Measurements from ENCODE around the gene PIP4K2A. TPM values are rescaled to one million over a fixed set of nuclear protein-coding genes. Genes with fewer than 3 reads are reported as not detected.
"Not testable (repeated sequence)": the region's sequence is repeated elsewhere in the genome, so short reads cannot be mapped to it uniquely, and the experiment has no call there.

PIP4K2A gene
- total RNA-seq, 1 experiment from 2014 or later = 53.6 TPM

DNA sequence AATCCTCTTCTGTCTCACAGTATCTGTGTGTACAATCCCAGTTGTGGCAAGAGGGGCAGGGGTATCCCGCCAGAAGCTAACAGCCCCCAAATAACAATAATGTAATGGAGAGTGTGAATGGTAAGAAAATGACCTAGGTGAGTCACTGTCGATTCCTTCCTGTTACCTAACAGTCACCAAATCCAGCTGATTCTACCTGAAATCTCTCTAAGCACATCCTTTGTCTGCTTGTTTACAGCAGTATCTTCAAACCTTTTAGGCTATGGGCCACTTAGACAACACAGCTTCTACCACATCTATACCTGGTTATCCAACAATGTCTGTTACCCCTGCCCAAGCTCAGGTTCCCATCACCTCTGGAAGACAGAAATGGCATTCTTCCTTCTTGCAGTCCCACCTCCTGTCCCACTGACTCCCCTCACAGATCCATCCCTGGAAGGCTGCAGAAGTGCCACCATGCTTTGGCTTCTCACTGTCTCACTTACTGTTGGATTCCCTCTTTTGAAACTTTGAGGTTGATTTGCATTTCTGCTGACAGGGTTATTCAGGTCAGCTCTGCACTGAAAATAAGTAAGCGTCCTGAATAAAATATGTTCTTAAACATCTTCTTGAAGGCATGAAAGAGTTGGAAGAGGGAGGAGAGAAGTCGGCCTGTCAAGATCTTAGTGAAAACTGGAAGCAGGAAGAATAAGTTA lies 13.1 kb downstream of the PIP4K2A start:
- no peak for DNase-seq (ENCODE audit: low read depth)
- in situ Hi-C loops (cut with HindIII; ENCODE audit: low pct_unique_long_range_greater_than_20kb, low sequenced_read_pairs) = no loop called here

DNA sequence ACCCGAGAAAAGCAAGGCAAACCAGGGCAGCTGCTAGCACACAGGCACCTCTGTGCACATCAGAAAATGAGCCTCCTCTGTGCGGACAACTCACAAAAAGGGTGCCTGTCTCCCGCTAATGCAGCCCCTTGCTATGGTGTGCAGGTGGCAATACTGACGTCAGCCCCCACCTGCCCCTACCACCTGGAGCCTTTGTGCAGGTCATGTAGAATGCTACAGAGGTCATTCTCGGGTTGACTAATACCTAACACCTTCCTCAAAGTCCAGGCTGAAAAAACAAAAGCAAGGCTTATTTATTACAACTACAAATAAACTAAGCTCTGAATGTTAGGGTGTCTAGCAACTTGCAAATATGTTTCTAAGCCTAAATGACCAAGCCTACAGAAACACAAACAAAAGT lies 13.9 kb downstream of the PIP4K2A start:
- in situ Hi-C loops (cut with HindIII; ENCODE audit: low pct_unique_long_range_greater_than_20kb, low sequenced_read_pairs) = no loop called here

DNA sequence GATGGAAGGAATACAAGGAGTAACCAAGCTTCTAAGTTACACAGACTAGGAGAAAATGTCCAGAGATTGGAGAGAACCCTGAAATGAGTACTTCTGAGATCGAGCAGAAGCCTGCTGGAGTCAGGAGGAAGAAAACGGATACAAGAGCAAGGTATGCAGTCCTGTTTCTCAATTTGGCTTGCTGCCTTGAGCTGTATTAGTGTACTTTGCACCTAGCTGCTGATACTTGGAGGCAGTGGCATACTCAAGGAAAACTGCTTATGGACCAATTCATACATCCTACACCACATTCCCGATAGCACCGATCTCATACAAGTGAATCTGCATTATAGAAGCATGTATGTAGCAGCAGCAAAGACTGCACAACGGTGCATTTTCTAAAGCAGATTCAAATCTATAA lies 14.4 kb downstream of the PIP4K2A start:
- DNase-seq (ENCODE audit: low read depth) = no peak
- in situ Hi-C loops (cut with HindIII; ENCODE audit: low pct_unique_long_range_greater_than_20kb, low sequenced_read_pairs) = no loop called here

More for the DNA sequence above, 13.9 kb downstream of the PIP4K2A start:
- DNase-seq (ENCODE audit: low read depth) = no peak

DNA sequence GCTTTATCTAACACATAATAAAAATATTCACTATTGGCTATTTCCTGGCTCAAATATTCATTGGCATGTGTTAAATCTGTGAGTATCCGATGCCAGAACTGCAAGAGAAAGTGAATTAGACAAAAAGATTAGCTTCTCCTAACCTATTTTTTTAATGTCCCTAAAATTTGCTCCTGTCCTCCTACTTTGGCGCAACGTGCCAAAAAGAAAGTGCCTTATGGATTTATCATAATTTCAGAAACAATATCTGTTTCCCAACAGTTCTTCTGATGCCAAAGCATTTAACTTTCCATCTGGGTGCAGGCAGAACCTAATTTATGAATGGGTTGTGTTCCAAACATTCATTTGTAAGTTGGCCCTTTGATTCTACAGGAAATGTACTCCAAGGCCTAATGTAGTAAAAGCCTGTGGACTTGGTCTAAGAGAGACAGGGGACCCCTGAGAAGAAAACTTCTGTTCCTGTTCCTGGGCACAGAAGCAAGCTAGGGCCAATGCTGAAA lies 15.4 kb downstream of the PIP4K2A start:
- in situ Hi-C loops (cut with HindIII; ENCODE audit: low pct_unique_long_range_greater_than_20kb, low sequenced_read_pairs) = no loop called here
- DNase-seq (ENCODE audit: low read depth) = no peak

DNA sequence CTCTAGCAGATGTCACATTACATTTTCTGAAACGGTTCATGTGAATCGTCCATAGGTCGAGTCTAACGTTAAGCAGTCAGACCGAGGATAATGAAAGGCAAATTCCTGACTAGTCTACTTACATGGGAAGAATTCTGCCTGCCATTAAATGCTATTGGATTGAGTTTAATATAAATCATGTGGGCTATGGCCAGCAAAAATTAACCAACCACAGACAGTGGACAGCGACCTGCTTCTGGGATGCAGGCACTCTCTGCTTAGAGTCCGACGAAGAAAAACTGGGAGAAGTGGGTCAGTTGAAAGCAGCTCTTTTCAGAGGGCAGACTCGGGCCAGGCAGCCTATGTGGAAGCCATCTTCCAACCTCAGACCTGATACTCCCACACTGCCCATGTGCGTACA lies 16.6 kb downstream of the PIP4K2A start:
- DNase-seq (ENCODE audit: low read depth) = no peak
- in situ Hi-C loops (cut with HindIII; ENCODE audit: low pct_unique_long_range_greater_than_20kb, low sequenced_read_pairs) = no loop called here

DNA sequence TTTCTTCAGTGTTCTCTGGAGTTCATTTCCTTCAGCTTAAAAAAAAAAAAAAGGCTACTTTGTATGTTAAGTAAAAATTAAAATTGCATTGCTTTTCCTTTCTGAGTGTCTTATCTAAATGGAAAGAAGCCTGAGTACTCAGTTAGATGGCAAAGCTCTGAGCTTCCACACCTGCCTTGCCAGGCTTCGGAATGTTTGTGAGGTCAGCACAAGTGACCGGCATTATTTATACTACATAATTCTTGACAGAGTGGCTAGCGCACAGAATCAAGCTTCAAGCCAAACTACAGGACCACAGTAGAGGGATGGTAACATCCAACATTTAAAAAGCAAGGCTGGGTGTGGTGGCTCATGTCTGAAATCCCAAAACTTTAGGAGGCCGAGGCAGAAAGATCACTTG lies 17.3 kb downstream of the PIP4K2A start:
- no peak for DNase-seq (ENCODE audit: low read depth)
- in situ Hi-C loops (cut with HindIII; ENCODE audit: low pct_unique_long_range_greater_than_20kb, low sequenced_read_pairs) = no loop called here

DNA sequence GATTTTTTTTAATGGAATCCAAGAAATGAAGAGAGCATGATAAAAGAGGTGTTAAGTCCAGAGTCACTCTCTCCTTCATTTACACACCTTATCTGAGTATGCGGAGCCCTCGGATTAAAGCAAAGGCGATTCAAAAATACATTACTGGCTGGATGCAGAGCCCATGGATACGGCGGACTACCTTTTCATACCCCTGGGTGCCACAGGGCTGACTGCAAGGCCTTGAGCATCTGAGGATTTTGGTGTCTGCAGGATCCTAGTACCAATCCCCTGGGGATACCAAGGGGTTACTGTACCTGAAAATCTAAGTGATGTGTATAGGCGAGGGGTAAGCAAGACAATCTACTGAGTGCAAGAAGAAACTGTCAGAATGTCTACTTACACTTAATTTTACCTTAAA lies 20.5 kb downstream of the PIP4K2A start:
- DNase-seq (ENCODE audit: low read depth) = no peak
- in situ Hi-C loops (cut with HindIII; ENCODE audit: low pct_unique_long_range_greater_than_20kb, low sequenced_read_pairs) = no loop called here

DNA sequence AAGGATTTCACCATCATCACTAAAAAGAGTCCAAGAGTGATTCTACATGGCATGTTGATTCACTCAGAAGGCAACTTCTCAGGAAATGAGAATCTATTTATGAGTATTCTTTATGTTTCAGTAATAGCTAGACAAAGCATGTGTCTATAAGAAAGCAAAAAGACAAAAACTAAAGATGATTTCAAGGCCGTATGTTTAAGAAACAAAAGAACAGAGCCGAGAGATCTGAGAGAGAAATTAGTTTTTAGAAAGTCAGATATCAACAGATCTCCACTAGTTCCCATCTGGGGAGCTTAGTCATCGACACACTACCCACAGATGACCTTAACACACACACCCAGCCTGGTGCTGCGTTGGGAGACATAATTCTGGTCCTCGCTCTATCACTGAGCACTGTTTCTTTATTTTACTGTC lies 21.0 kb downstream of the PIP4K2A start:
- no peak for DNase-seq (ENCODE audit: low read depth)
- in situ Hi-C loops (cut with HindIII; ENCODE audit: low pct_unique_long_range_greater_than_20kb, low sequenced_read_pairs) = no loop called here

DNA sequence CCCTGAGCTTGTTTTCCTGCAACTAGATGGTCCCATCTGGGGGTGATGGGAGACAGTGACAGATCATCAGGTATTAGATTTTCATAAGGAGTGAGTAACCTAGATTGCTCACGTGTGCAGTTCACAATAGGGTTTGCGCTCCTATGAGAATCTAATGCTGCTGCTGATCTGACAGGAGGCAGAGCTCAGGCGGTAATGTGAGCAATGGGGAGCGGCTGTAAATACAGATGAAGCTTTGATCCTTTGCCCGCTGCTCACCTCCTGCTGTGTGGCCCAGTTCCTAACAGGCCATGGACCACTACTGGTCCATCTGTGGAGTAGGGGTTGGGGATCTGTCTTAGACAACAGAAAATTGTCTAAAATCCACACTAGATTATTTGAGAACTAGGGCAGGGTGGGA lies 22.3 kb downstream of the PIP4K2A start:
- in situ Hi-C loops (cut with HindIII; ENCODE audit: low pct_unique_long_range_greater_than_20kb, low sequenced_read_pairs); DNase-seq (ENCODE audit: low read depth): not testable (repeated sequence)

DNA sequence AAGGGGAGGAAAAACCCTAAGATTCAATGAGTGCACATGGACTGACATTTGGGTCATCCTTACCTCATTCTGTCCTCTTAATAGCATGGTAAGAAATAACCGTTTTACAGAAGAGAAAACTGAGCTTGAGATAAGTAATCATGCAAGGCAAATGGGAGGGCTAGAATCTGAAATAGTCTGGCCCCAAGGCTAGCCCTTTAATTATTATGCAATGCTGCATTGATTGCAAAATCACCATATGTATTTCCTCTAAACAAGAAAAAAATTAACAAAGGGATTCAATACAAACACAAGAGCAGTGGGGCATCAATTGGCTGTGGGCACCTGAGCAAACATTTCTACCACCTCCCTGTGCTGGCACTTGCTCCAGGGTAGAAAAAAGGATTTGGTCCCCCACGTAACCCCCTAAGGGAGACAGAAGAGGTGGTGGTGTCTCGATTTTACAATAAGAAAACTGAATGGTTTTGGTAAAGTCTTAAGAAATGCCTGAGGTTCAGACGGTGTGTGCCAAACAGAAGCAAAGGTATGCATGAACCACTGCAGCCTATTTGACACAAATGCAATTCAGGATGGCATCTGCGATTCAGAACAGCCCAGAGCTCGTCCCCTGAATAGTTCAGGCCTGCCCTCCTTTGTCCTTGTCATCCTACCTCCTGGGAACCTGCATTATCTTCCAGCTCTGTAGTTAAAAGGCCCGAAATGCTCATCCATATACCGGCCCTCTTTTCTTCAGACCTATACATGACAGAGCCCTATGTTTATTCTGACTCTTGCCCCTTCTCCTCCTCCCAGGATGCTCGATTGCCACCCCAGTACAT lies 23.6 kb downstream of the PIP4K2A start:
- DNase-seq (ENCODE audit: low read depth) = no peak
- in situ Hi-C loops (cut with HindIII; ENCODE audit: low pct_unique_long_range_greater_than_20kb, low sequenced_read_pairs) = no loop called here

DNA sequence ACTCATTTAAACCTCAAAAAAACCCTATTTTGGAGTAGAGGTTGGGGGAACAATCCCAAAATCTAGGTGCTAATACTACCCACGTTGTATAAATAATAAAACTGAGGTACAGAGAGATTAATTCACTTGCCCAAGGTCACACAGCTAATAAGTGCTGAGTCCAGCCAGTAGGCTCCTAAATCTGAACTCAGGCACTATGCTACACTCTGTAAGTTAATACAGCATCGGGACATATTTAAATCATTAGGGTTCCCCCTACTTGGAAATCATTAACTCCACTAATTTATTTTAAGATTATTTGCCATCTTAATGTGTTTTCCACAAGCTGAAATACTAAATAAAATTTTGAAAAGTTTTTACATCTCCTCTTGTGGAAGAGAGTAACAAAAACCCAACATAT lies 24.2 kb downstream of the PIP4K2A start:
- no peak for DNase-seq (ENCODE audit: low read depth)
- in situ Hi-C loops (cut with HindIII; ENCODE audit: low pct_unique_long_range_greater_than_20kb, low sequenced_read_pairs) = no loop called here

DNA sequence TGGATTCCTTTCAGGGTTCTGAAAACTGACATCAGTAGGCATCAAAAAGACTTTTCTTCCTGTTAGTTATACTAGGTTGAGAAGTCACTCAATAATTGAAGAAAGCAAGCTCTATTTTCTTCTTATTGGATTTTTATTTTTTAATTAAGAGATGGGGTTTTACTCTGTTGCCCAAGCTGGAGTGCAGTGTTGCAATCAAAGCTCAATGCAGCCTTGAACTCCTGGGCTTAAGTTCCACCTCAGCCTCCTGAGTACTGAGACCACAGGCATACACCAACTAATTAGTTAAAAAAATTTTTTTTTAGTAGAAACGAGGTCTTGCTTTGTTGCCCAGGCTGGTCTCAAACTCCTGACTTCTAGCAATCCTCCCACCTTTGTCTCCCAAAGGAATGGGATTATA lies 28.0 kb downstream of the PIP4K2A start:
- in situ Hi-C loops (cut with HindIII; ENCODE audit: low pct_unique_long_range_greater_than_20kb, low sequenced_read_pairs) = no loop called here
- DNase-seq (ENCODE audit: low read depth) = no peak

DNA sequence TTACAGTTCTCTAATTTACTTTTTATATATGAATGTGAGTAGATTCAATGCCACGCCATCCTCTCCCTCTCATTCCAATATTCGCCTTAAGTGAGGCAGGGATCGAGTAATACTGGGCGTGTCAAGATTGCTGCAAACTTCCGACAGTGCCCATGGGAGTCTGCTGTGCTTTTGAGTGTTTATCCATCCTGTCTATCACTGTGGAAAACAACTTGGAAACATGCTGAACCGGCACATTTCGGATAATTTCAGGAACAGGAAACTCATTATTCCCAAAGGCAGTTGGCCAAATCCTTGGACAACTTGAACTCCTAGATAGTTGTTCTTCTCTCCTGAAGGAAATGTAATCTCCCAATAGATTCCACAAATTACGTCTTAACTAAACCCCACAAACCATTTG lies 28.5 kb downstream of the PIP4K2A start:
- DNase-seq (ENCODE audit: low read depth) = no peak
- in situ Hi-C loops (cut with HindIII; ENCODE audit: low pct_unique_long_range_greater_than_20kb, low sequenced_read_pairs) = no loop called here

DNA sequence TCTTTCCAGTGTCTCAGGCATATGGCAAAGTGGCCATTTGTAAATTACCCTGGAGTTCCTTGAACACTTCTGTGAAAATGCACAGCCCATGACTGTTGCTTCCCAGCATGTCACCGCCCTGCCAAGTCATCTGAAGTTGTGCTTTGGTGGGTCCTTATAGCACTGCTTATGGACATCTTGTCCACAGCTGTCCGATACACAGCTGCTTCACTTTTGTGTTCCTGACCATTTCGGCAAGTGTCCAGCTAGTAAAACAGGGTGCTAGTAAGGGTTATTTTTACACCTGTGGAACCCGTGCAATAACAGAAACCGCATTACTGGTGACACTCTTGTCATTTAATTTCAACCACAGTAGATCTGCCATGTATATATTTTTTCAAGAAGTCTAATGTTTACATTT lies 29.7 kb downstream of the PIP4K2A start:
- DNase-seq (ENCODE audit: low read depth) = no peak
- in situ Hi-C loops (cut with HindIII; ENCODE audit: low pct_unique_long_range_greater_than_20kb, low sequenced_read_pairs) = no loop called here

DNA sequence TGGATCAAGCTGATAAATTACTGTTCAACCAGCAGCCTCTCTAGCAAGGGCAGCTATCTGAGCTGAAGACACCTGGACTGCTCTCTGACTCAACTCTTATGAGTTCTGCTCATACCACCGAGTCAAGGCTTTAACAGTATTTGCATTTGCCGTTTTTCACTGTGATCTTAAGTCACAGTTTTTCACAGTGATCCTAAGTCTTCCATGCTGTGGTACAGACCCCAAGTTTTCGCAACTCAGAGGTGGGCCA lies 31.3 kb downstream of the PIP4K2A start:
- in situ Hi-C loops (cut with HindIII; ENCODE audit: low pct_unique_long_range_greater_than_20kb, low sequenced_read_pairs) = no loop called here
- no peak for DNase-seq (ENCODE audit: low read depth)

DNA sequence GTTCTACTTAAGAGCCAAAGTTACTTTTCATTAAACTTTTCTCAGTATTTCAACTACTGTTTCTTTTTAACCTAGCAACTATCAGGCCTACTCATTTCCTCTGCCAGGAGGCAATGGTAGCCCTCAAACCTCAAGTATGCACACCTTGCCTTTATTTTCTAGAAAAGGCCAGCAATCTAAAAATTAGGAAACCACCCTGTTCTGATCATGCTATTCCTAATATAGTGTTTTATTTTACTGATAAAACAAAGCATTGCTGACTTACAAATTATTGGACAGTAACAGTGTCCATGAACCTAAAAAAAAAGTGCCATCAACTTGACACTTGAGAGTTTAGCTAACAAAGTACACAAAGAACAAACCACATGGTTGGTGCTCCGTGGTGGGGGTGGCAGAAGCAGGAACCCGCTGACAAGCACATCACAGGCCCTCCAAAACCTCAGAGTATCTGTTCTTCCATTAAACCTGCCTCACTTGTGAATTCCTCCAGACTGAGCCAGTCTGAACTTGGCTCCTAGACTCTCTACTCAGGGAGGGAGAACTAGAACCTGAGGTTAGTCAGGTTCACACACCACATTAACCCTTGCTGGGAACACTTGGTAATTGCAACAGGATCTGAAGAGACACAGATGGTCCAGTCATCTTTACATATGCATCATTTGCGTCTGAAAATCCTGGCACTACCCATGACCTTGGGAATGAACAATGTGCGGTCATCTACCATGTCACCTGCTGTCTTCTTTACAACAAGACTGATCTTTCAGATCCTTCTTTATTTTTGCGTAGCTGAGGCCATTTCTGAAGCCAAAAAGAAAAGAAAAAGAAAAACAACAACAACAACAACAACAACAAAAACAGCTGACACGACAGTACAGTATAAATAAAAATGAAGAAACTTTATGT lies 31.9 kb downstream of the PIP4K2A start:
- peak; percentile 74 for DNase-seq (ENCODE audit: low read depth)
- in situ Hi-C loops (cut with HindIII; ENCODE audit: low pct_unique_long_range_greater_than_20kb, low sequenced_read_pairs) = no loop called here

DNA sequence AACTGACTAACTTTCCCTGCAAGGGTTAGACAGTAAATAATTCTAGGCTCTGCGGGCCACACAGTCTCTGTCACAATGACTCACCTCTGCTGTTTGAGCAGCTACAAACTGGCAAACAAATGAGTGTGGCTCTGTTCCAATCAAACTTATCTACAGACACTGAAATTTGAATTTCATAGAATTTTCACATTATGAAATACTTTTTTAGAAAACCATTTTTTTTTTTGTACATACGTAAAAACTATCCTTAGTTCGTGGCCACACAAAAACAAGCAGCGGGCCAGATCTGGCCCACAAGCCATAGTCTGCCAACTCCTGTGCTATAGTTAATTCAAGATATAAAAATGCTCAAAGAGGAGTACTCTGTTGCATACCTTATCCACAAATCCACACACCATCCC lies 32.6 kb downstream of the PIP4K2A start:
- DNase-seq (ENCODE audit: low read depth) = peak; percentile 50
- in situ Hi-C loops (cut with HindIII; ENCODE audit: low pct_unique_long_range_greater_than_20kb, low sequenced_read_pairs) = no loop called here

DNA sequence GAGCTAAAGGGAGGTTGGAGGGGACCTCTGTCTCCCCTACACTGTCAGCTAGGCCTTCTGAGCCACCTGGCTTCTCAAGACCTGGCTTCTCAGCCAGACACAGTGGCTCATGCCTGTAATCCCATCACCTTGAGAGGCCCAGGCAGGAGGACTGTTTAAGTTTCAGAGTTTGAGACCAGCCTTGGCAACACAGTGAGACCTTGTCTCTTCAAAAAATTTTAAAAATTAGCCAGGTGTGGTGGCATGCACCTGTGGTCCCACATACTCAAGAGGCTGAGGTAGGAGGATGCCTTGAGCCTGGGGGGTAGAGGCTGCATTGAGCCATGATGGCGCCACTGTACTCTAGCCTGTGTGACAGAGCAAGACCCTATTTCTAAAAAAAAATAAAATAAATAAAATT lies 33.1 kb downstream of the PIP4K2A start:
- in situ Hi-C loops (cut with HindIII; ENCODE audit: low pct_unique_long_range_greater_than_20kb, low sequenced_read_pairs) = no loop called here
- no peak for DNase-seq (ENCODE audit: low read depth)

DNA sequence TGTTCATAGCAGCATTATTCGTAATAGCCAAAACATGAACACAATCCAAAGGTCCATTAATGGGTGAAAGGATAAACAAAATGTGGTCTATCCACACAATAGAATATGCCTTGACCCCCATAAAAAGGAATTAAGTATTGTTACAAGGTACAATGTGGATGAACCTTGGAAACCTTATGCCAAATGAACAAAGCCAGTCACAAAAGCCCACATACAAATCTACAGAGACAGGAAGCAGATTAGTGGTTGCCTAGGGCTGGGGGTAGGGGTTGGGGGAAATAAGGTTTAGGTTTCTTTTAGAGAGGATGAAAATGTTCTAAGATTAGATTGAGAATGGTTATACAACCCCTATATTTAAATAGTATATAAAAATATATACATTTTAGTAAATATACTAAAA lies 34.8 kb downstream of the PIP4K2A start:
- no peak for DNase-seq (ENCODE audit: low read depth)
- in situ Hi-C loops (cut with HindIII; ENCODE audit: low pct_unique_long_range_greater_than_20kb, low sequenced_read_pairs) = no loop called here

Data from Caki2 (cell line).